HG03045 (cell line): ENCODE data around the gene FOXD4L6.
"Not testable (repeated sequence)": the region's sequence is repeated elsewhere in the genome, so short reads cannot be mapped to it uniquely, and the experiment has no call there.

Experiments
- ATAC-seq: cut with Tn5 transposase; IDR thresholded peaks from one replicate; pipeline ENCODE4 v1.9.1; 2021; ENCODE audit warnings: mild to moderate bottlenecking, moderate library complexity; ENCODE audit not compliant: unreplicated experiment

Gene FOXD4L6

GRCh38 chr9:41128581-41128980, at the start of gene FOXD4L6:
FOXD4L6 (minus strand) TSS chr9:41128681; CDS start chr9:41128383, 298 bp downstream.
- ATAC-seq = not testable (repeated sequence)

GRCh38 chr9:41174994-41175393, 46.5 kb upstream of the FOXD4L6 start:
- not testable (repeated sequence) for ATAC-seq

GRCh38 chr9:41150116-41150515, 21.6 kb upstream of the FOXD4L6 start:
- ATAC-seq = not testable (repeated sequence)

- not testable (repeated sequence) for ATAC-seq
Measured at GRCh38 chr9:41141878-41142277, 13.4 kb upstream of the FOXD4L6 start.

GRCh38 chr9:41126746-41127446, 1.6 kb downstream of the FOXD4L6 start:
- not testable (repeated sequence) for ATAC-seq

GRCh38 chr9:41125936-41126335, 2.5 kb downstream of the FOXD4L6 start:
- ATAC-seq = not testable (repeated sequence)

GRCh38 chr9:41125109-41125658, 3.3 kb downstream of the FOXD4L6 start:
- not testable (repeated sequence) for ATAC-seq

GRCh38 chr9:41124250-41125108, 4.0 kb downstream of the FOXD4L6 start:
- ATAC-seq = not testable (repeated sequence)

- ATAC-seq = not testable (repeated sequence)
Measured at GRCh38 chr9:41123812-41124211, 4.7 kb downstream of the FOXD4L6 start.

- ATAC-seq = not testable (repeated sequence)
Measured at GRCh38 chr9:41123396-41123795, 5.1 kb downstream of the FOXD4L6 start.

GRCh38 chr9:41120696-41121095, 7.8 kb downstream of the FOXD4L6 start:
- not testable (repeated sequence) for ATAC-seq

GRCh38 chr9:41119719-41120118, 8.8 kb downstream of the FOXD4L6 start:
- not testable (repeated sequence) for ATAC-seq

GRCh38 chr9:41119311-41119710, 9.2 kb downstream of the FOXD4L6 start:
- ATAC-seq = not testable (repeated sequence)

- ATAC-seq = not testable (repeated sequence)
Measured at GRCh38 chr9:41113348-41113747, 15.1 kb downstream of the FOXD4L6 start.

GRCh38 chr9:41111414-41111813, 17.1 kb downstream of the FOXD4L6 start:
- ATAC-seq = not testable (repeated sequence)

GRCh38 chr9:41110913-41111312, 17.6 kb downstream of the FOXD4L6 start:
- not testable (repeated sequence) for ATAC-seq

GRCh38 chr9:41109253-41109652, 19.2 kb downstream of the FOXD4L6 start:
- not testable (repeated sequence) for ATAC-seq

- ATAC-seq = not testable (repeated sequence)
Measured at GRCh38 chr9:41108816-41109215, 19.7 kb downstream of the FOXD4L6 start.

- ATAC-seq = not testable (repeated sequence)
Measured at GRCh38 chr9:41106472-41107116, 21.9 kb downstream of the FOXD4L6 start.

- ATAC-seq = not testable (repeated sequence)
Measured at GRCh38 chr9:41105557-41106253, 22.8 kb downstream of the FOXD4L6 start.
